Effector CD8-positive, alpha-beta T cell (primary cell): ENCODE measurements around the gene ZNF487.

Experiments
- DNase-seq: peaks from one replicate; lab custom pipeline; 2025; lab: John Stamatoyannopoulos, UW

ZNF487 gene

DNA sequence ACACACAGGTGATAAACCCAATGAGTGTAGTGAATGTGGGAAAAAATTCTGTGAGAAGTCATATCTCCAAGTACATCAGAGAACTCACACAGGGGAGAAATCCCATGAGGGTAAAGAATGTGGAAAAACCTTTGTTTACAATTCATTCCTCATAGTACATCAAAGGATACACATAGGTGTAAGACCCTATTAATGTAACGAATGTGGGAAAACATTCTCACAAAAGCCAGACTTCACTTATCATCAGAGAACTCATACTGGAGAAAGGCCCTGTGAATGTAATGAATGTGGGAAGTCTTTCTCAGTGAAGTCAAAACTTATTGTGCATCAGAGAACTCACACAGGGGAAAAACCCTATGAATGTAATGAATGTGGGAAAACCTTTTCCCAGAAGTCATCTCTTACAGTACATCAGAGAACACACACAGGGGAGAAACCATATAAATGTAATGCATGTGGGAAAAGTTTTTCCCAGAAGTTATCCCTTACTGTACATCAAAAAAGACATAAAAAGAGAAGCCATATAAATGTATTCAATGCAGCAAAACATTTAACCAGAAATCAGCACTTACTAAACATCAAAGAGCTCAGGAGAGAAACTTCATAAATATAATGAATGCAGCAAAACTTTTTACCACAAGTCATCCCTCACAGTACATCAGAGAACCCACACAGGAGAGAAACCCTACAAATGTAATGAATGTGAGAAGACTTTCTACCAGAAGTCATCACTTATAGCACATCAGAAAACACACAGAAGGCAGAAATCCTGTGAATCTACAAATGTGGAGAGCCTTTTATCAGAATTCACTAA is 87.7 kb downstream of the ZNF487 start:
- no peak for DNase-seq
